Measurements from ENCODE around the gene VEGFD.

- TF ChIP-seq, protein P1, sequence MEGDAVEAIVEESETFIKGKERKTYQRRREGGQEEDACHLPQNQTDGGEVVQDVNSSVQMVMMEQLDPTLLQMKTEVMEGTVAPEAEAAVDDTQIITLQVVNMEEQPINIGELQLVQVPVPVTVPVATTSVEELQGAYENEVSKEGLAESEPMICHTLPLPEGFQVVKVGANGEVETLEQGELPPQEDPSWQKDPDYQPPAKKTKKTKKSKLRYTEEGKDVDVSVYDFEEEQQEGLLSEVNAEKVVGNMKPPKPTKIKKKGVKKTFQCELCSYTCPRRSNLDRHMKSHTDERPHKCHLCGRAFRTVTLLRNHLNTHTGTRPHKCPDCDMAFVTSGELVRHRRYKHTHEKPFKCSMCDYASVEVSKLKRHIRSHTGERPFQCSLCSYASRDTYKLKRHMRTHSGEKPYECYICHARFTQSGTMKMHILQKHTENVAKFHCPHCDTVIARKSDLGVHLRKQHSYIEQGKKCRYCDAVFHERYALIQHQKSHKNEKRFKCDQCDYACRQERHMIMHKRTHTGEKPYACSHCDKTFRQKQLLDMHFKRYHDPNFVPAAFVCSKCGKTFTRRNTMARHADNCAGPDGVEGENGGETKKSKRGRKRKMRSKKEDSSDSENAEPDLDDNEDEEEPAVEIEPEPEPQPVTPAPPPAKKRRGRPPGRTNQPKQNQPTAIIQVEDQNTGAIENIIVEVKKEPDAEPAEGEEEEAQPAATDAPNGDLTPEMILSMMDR (IDR thresholded peaks at IDR 0.05): no peak
- no peak for TF ChIP-seq EZH2 (IDR thresholded peaks at IDR 0.05)
- TF ChIP-seq EZH2phosphoT487 (IDR thresholded peaks at IDR 0.05): no peak
These were observed 48.8 kb downstream of the VEGFD start, which contains the start of gene PIGA for GRCh38 chrX:15335135-15336022.

Measured in neural progenitor cell (in vitro differentiated cells).